Lower lobe of right lung (tissue), 2 donors: ENCODE measurements around the gene RASAL2. TPM values are rescaled to one million over a fixed set of nuclear protein-coding genes. Genes with fewer than 3 reads are reported as not detected.

ENCODE experiments used
- ATAC-seq, 2 donors: fragments of 200-7000 bp; cut with Tn5 transposase; one replicate each; pipeline ENCODE4 v1.9.1; 2020 to 2022; ENCODE audit warnings: mild to moderate bottlenecking in 2 of 2, moderate library complexity in 2 of 2
- DNase-seq: peaks from one replicate; pipeline ENCODE4 v3.0.0-alpha.2; 2020
- H3K27ac ChIP-seq: fragments of 200-600 bp; one replicate; pipeline ENCODE4 v1.8.0; 2022
- H3K27me3 ChIP-seq: fragments of 200-600 bp; one replicate; pipeline ENCODE4 v1.8.0; 2022; ENCODE audit warnings: low read depth
- H3K36me3 ChIP-seq: fragments of 200-600 bp; one replicate; pipeline ENCODE4 v1.8.0; 2022; ENCODE audit warnings: mild to moderate bottlenecking
- H3K4me1 ChIP-seq: fragments of 200-600 bp; one replicate; pipeline ENCODE4 v1.8.0; 2022
- H3K4me3 ChIP-seq: fragments of 200-600 bp; one replicate; pipeline ENCODE4 v1.8.0; 2022; ENCODE audit warnings: mild to moderate bottlenecking
- H3K9me3 ChIP-seq: fragments of 200-600 bp; one replicate; pipeline ENCODE4 v1.8.0; 2022
- intact Hi-C: fragments of 100-400 bp; cut with DNase I; formaldehyde crosslinking; loops from one replicate; pipeline ENCODE4 v1.11.0; 2022
- total RNA-seq: library from RNA; stranded (reverse); fragmentation: NEBNext Ultra II Directional; extraction: Animal tissue kit (Norgen Biotek cat#: 25700); gene quantifications from one replicate; pipeline ENCODE4 v1.2.1, GENCODE V29; 2021
- TF ChIP-seq, protein P1 (sequence below): fragments of 200-600 bp; IDR thresholded peaks from one replicate; pipeline ENCODE4 v1.8.0; 2022; ENCODE audit warnings: antibody characterized with exemption, mild to moderate bottlenecking
- donor health status: DM: no; HTN: yes; CAD: no; lungs with severe emphysema.

Gene RASAL2
- total RNA-seq, 1 donor from 2014 or later: 48.3 TPM

DNA sequence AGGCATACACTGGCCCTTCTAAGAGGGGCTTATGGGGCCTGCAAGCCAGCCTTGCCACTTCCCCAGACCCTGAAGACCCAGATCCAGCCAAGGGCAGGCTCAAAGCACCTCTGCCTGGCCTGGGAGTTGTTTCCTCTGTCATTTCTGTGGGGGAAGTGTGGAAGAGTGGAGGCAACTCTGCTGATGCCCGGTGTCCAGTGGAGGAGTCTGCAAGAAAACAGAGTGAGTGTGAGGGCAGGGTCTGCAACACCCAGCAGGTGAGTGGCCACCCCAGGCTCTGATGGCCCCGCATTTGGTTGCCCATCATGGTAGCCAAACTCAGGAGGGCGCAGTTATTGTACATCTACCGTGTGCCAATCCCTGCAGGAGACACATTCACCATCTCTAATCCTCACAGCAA is 394.5 kb downstream of the RASAL2 start:
- no peak for ATAC-seq
- Histone ChIP-seq H3K36me3 (no peaks in the 10 kb centered on the region), H3K4me1 (peaks cover 15% of the 10 kb centered on the region), H3K9me3 (no peaks in the 10 kb centered on the region), H3K4me3 (no peak overlapping the region), H3K27ac (no peak overlapping the region), H3K27me3 (peaks cover 4% of the 10 kb centered on the region)
- TF ChIP-seq, protein P1, sequence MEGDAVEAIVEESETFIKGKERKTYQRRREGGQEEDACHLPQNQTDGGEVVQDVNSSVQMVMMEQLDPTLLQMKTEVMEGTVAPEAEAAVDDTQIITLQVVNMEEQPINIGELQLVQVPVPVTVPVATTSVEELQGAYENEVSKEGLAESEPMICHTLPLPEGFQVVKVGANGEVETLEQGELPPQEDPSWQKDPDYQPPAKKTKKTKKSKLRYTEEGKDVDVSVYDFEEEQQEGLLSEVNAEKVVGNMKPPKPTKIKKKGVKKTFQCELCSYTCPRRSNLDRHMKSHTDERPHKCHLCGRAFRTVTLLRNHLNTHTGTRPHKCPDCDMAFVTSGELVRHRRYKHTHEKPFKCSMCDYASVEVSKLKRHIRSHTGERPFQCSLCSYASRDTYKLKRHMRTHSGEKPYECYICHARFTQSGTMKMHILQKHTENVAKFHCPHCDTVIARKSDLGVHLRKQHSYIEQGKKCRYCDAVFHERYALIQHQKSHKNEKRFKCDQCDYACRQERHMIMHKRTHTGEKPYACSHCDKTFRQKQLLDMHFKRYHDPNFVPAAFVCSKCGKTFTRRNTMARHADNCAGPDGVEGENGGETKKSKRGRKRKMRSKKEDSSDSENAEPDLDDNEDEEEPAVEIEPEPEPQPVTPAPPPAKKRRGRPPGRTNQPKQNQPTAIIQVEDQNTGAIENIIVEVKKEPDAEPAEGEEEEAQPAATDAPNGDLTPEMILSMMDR: no peak
- intact Hi-C loops: no loop called here
- no peak for DNase-seq

DNA sequence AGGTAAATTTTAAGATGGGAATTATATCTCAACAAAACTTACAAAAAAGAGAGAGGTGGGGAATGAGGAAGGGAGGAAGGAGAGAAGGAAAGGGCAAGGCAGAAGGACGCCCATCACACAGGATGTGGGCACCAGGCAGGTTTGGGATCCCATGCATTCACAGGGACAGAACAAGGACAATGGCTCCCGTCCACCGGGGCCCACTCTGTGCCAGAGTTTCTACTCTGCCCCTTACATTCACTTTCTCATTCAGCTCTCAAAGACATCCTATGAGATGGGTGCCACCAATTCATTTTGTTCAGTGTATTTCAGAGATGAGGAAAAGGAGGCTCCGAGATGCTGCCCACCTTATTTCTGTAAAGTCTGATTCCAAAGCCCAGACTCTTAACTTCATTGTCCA is 395.5 kb downstream of the RASAL2 start:
- Histone ChIP-seq H3K9me3 (no peaks in the 10 kb centered on the region), H3K27me3 (peaks cover 4% of the 10 kb centered on the region), H3K4me1 (peaks cover 15% of the 10 kb centered on the region), H3K4me3 (no peak overlapping the region), H3K27ac (no peak overlapping the region), H3K36me3 (no peaks in the 10 kb centered on the region)
- DNase-seq (no peak), ATAC-seq (no peak)
- intact Hi-C loops: no loop called here
- TF ChIP-seq, protein P1: no peak

DNA sequence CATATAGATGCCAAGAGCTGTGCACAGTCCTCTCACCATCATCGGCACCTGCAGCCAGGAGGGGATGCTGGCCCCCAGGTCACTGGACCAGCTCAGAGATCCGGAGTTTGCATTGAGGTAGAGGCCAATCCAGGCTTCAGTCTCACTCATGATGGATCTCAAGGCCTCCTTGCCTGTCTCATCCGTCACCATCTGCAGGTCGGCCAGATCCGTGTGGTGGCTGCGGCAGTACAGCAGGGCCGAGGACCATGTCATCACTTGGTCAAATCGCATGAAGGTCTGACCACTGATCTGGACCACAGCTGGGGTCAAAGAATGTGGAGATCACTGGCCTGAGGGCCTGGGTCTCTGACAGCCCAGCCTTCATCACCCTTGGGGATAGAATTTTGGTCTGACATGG is 396.2 kb downstream of the RASAL2 start:
- no peaks in the 10 kb centered on the region for H3K36me3 ChIP-seq
- peaks cover 15% of the 10 kb centered on the region for H3K4me1 ChIP-seq
- no peak for ATAC-seq
- TF ChIP-seq, protein P1: no peak
- H3K4me3 ChIP-seq: no peak overlapping the region
- intact Hi-C loops: no loop called here
- H3K27ac ChIP-seq: no peak overlapping the region
- DNase-seq: no peak
- H3K27me3 ChIP-seq: peaks cover 4% of the 10 kb centered on the region
- H3K9me3 ChIP-seq: no peaks in the 10 kb centered on the region

DNA sequence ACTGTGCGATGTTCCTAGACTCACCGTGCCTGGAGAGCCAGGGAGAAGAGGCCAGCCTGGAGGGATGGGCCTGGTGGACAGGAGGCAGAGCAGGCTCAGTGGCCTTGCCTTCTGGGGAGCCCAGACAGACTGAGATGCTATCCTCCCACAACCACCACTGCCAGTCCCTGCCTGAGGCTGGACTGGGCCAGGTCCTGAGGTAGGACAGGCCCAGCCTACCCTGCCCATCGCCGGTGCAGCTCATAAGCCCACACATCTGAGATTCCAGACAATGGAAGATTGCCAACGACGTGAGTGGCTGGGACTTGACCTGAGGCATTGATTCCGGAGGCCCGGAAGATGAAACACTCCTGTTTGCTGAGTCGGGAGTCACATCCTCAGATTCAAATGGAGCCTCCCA is 397.1 kb downstream of the RASAL2 start:
- Histone ChIP-seq H3K4me3 (no peak overlapping the region), H3K27me3 (peaks cover 4% of the 10 kb centered on the region), H3K9me3 (no peaks in the 10 kb centered on the region), H3K36me3 (no peaks in the 10 kb centered on the region), H3K27ac (no peak overlapping the region), H3K4me1 (peaks cover 11% of the 10 kb centered on the region)
- TF ChIP-seq, protein P1: no peak
- DNase-seq (no peak), ATAC-seq (no peak)
- intact Hi-C loops: no loop called here

DNA sequence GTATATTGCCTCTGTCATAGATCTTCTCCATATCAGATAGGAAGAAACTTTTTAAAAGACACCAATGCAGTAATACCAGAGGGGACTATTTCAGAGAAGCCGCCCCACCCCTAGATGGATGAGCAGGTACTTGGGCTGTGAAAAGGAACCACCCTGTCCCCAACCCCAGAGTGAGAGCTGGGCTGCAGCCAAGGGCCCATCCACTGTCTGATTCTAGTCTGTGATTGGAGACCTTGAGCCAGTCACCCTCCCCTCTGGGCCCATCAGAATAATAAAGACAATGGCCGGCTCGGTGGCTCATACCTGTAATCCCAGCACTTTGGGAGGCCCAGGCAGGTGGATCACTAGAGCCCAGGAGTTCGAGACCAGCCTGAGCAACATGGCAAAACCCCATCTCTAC is 397.8 kb downstream of the RASAL2 start:
- DNase-seq (no peak), ATAC-seq (no peak)
- TF ChIP-seq, protein P1: no peak
- no peaks in the 10 kb centered on the region for H3K36me3 ChIP-seq
- no peak overlapping the region for H3K27ac ChIP-seq
- intact Hi-C loops: no loop called here
- H3K4me1 ChIP-seq: peaks cover 5% of the 10 kb centered on the region
- no peaks in the 10 kb centered on the region for H3K9me3 ChIP-seq
- H3K27me3 ChIP-seq: peaks cover 4% of the 10 kb centered on the region
- H3K4me3 ChIP-seq: no peak overlapping the region

DNA sequence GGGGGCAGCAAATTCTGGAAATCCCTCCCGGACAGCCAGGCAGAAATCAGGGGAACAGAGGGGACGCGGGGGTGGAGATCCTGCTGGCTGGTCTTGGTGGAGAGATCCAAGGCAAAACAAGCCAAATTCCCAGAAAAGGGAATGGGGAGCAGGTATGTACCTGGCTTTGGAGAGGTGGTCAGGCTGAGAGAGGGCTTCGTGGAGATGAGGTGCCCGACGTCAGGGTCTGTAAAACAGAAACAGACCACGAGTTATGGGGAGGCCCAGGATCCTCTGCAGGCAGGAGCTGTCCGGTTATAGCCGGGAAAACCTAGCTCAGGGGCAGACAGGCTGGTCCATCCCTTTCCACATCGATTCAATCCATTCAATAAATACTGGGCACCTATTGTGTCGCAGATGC is 398.4 kb downstream of the RASAL2 start:
- no peaks in the 10 kb centered on the region for H3K27me3 ChIP-seq
- intact Hi-C loops: no loop called here
- no peak for ATAC-seq
- no peaks in the 10 kb centered on the region for H3K36me3 ChIP-seq
- TF ChIP-seq, protein P1: no peak
- no peak for DNase-seq
- H3K4me1 ChIP-seq: no peaks in the 10 kb centered on the region
- H3K4me3 ChIP-seq: no peak overlapping the region
- H3K9me3 ChIP-seq: no peaks in the 10 kb centered on the region
- H3K27ac ChIP-seq: no peak overlapping the region
